Peyer's patch (tissue), 4 donors: ENCODE results near the gene ACYP1.

ENCODE experiments used
- CTCF ChIP-seq, 6 experiments: fragments of 450-650 bp in 4 of 6; fragments of 200-600 bp in 2 of 6; sonication (generic) in 1 of 6; IDR thresholded peaks; one replicate each; pipeline ENCODE4 v1.5.1; 2017 to 2019; ENCODE audit warnings: antibody characterized with exemption in 6 of 6, mild to moderate bottlenecking in 3 of 6, moderate library complexity in 1 of 6
- POLR2A ChIP-seq, 2 donors: fragments of 450-650 bp; IDR thresholded peaks; one replicate each; pipeline ENCODE4 v1.5.1; 2017; ENCODE audit warnings: antibody characterized with exemption in 2 of 2, mild to moderate bottlenecking in 2 of 2, moderate library complexity in 2 of 2

GRCh38 chr14:75067212-75067611 is 3.4 kb upstream of the ACYP1 start:
- TF ChIP-seq CTCF (IDR thresholded peaks at IDR 0.05) (no peak), POLR2A (IDR thresholded peaks at IDR 0.05) (no peak)
